C4-2B (cell line): ENCODE data around the gene PRIMPOL.

Source experiments
- H3K27ac ChIP-seq: fragments of 450-650 bp; 2 replicates; pipeline ENCODE4 v1.5.1; 2017
- CTCF ChIP-seq: fragments of 450-650 bp; conservative IDR thresholded peaks from 2 replicates; pipeline ENCODE4 v1.5.1; 2017; ENCODE audit warnings: mild to moderate bottlenecking
- ZFX ChIP-seq: fragments of 450-650 bp; IDR thresholded peaks from 2 replicates; pipeline ENCODE4 v1.6.1; 2017

PRIMPOL gene

GRCh38 chr4:184662236-184662635 is 12.7 kb downstream of the PRIMPOL start:
- TF ChIP-seq ZFX (no peak), CTCF (no peak)
- no peak overlapping the region for H3K27ac ChIP-seq

GRCh38 chr4:184664445-184665210 is 15.1 kb downstream of the PRIMPOL start:
- TF ChIP-seq CTCF (no peak), ZFX (no peak)
- no peak overlapping the region for H3K27ac ChIP-seq

- TF ChIP-seq CTCF (no peak), ZFX (no peak)
- H3K27ac ChIP-seq, result no peak overlapping the region
Measured at GRCh38 chr4:184666670-184667069, 17.1 kb downstream of the PRIMPOL start.

- no peak overlapping the region for H3K27ac ChIP-seq
- TF ChIP-seq ZFX, result no peak
- TF ChIP-seq CTCF, result no peak
Measured at GRCh38 chr4:184668096-184668495, 18.6 kb downstream of the PRIMPOL start.

- no peak overlapping the region for H3K27ac ChIP-seq
- no peak for TF ChIP-seq ZFX
- TF ChIP-seq CTCF, result no peak
Measured at GRCh38 chr4:184668511-184669114, 19.1 kb downstream of the PRIMPOL start.

- H3K27ac ChIP-seq, result no peak overlapping the region
- no peak for TF ChIP-seq ZFX
- no peak for TF ChIP-seq CTCF
Measured at GRCh38 chr4:184669251-184669650, 19.7 kb downstream of the PRIMPOL start.

GRCh38 chr4:184671101-184671500 is 21.6 kb downstream of the PRIMPOL start:
- no peak for TF ChIP-seq ZFX
- no peak for TF ChIP-seq CTCF
- no peak overlapping the region for H3K27ac ChIP-seq
